HL-60 (cell line): ENCODE measurements around the gene ZNF420.

ENCODE experiments used
- CTCF ChIP-seq: IDR thresholded peaks from one replicate; pipeline ENCODE4 v1.5.1; 2011; ENCODE audit warnings: low read length, control low read depth, inconsistent platforms; ENCODE audit not compliant: insufficient read depth
- GABPA ChIP-seq: IDR thresholded peaks from 2 replicates; pipeline ENCODE4 v1.6.1; 2012; ENCODE audit warnings: low read depth
- POLR2AphosphoS5 ChIP-seq: IDR thresholded peaks from 2 replicates; pipeline ENCODE4 v1.6.1; 2012; ENCODE audit warnings: low read depth
- REST ChIP-seq: IDR thresholded peaks from 2 replicates; pipeline ENCODE4 v1.6.1; 2012; ENCODE audit warnings: low read depth; ENCODE audit not compliant: insufficient replicate concordance

GRCh38 chr19:37172368-37173366 lies 94.4 kb downstream of the ZNF420 start, which contains the start of gene ZNF585A:
- no peak for TF ChIP-seq CTCF
- peak; percentile 75 for TF ChIP-seq GABPA
- TF ChIP-seq REST = no peak
- TF ChIP-seq POLR2AphosphoS5 = 0 out of 2 replicates have a peak, but pooled peaks have one; percentile 23
